GM23248 (cell line): Measurements from ENCODE around the gene TRAFD1.

Experiments used
- EZH2 ChIP-seq: fragments of 200-600 bp; sonication (generic); IDR thresholded peaks from 2 replicates; pipeline ENCODE4 v1.6.1; 2018; ENCODE audit warnings: antibody characterized with exemption, mild to moderate bottlenecking; ENCODE audit not compliant: insufficient read depth, poor library complexity, severe bottlenecking
- EZH2phosphoT487 ChIP-seq: fragments of 200-600 bp; sonication (generic); IDR thresholded peaks from 2 replicates; pipeline ENCODE4 v1.6.1; 2018; ENCODE audit warnings: antibody characterized with exemption, moderate library complexity, mild to moderate bottlenecking, low read depth; ENCODE audit not compliant: insufficient read depth

GRCh38 chr12:112140728-112141127, 15.4 kb downstream of the TRAFD1 start:
- no peak for TF ChIP-seq EZH2
- no peak for TF ChIP-seq EZH2phosphoT487
